ENCODE measurements around the gene NTRK2.

NTRK2 gene

GRCh38 chr9:84953797-84954705 lies 284.5 kb downstream of the NTRK2 start:
- in situ Hi-C loops (cut with HindIII; ENCODE audit: low pct_ligation_motif_present, low sequenced_read_pairs), result no loop called here
- peak; percentile 34 for DNase-seq
- TF ChIP-seq CTCF (IDR thresholded peaks at IDR 0.05; ENCODE audit: low read depth, low read length, missing control alignments), result peak; percentile 96
- Histone ChIP-seq H3K27me3 (replicated peaks) (no peaks in the 10 kb centered on the region), H3K27ac (no peak overlapping the region), H3K36me3 (replicated peaks) (no peaks in the 10 kb centered on the region), H3K4me3 (ENCODE audit: low read depth, low read length) (no peak overlapping the region)

GRCh38 chr9:84955155-84955554 lies 285.6 kb downstream of the NTRK2 start:
- H3K4me3 ChIP-seq (ENCODE audit: low read depth, low read length), result no peak overlapping the region
- no peak overlapping the region for H3K27ac ChIP-seq
- no peaks in the 10 kb centered on the region for H3K27me3 ChIP-seq (replicated peaks)
- no peak for TF ChIP-seq CTCF (IDR thresholded peaks at IDR 0.05; ENCODE audit: low read depth, low read length, missing control alignments)
- in situ Hi-C loops (cut with HindIII; ENCODE audit: low pct_ligation_motif_present, low sequenced_read_pairs), result no loop called here
- DNase-seq, result no peak
- H3K36me3 ChIP-seq (replicated peaks), result no peaks in the 10 kb centered on the region

- no peaks in the 10 kb centered on the region for H3K27me3 ChIP-seq (replicated peaks)
- TF ChIP-seq CTCF (IDR thresholded peaks at IDR 0.05; ENCODE audit: low read depth, low read length, missing control alignments), result no peak
- no peak overlapping the region for H3K27ac ChIP-seq
- peak; percentile 24 for DNase-seq
- in situ Hi-C loops (cut with HindIII; ENCODE audit: low pct_ligation_motif_present, low sequenced_read_pairs), result no loop called here
- H3K4me3 ChIP-seq (ENCODE audit: low read depth, low read length), result no peak overlapping the region
- no peaks in the 10 kb centered on the region for H3K36me3 ChIP-seq (replicated peaks)
Observed at GRCh38 chr9:84955971-84956370, 286.4 kb downstream of the NTRK2 start.

- H3K27ac ChIP-seq, result no peak overlapping the region
- no peaks in the 10 kb centered on the region for H3K27me3 ChIP-seq (replicated peaks)
- no peak overlapping the region for H3K4me3 ChIP-seq (ENCODE audit: low read depth, low read length)
- H3K36me3 ChIP-seq (replicated peaks), result no peaks in the 10 kb centered on the region
- TF ChIP-seq CTCF (IDR thresholded peaks at IDR 0.05; ENCODE audit: low read depth, low read length, missing control alignments), result no peak
- no peak for DNase-seq
- in situ Hi-C loops (cut with HindIII; ENCODE audit: low pct_ligation_motif_present, low sequenced_read_pairs), result no loop called here
Observed at GRCh38 chr9:84959339-84959738, 289.8 kb downstream of the NTRK2 start.

- Histone ChIP-seq H3K27me3 (replicated peaks) (no peaks in the 10 kb centered on the region), H3K27ac (no peak overlapping the region), H3K4me3 (ENCODE audit: low read depth, low read length) (no peak overlapping the region), H3K36me3 (replicated peaks) (no peaks in the 10 kb centered on the region)
- DNase-seq, result no peak
- peak; percentile 13 for TF ChIP-seq CTCF (IDR thresholded peaks at IDR 0.05; ENCODE audit: low read depth, low read length, missing control alignments)
- in situ Hi-C loops (cut with HindIII; ENCODE audit: low pct_ligation_motif_present, low sequenced_read_pairs), result no loop called here
Observed at GRCh38 chr9:84966876-84967830, 297.6 kb downstream of the NTRK2 start.
